ENCODE data around the gene ZFR2.

DNA sequence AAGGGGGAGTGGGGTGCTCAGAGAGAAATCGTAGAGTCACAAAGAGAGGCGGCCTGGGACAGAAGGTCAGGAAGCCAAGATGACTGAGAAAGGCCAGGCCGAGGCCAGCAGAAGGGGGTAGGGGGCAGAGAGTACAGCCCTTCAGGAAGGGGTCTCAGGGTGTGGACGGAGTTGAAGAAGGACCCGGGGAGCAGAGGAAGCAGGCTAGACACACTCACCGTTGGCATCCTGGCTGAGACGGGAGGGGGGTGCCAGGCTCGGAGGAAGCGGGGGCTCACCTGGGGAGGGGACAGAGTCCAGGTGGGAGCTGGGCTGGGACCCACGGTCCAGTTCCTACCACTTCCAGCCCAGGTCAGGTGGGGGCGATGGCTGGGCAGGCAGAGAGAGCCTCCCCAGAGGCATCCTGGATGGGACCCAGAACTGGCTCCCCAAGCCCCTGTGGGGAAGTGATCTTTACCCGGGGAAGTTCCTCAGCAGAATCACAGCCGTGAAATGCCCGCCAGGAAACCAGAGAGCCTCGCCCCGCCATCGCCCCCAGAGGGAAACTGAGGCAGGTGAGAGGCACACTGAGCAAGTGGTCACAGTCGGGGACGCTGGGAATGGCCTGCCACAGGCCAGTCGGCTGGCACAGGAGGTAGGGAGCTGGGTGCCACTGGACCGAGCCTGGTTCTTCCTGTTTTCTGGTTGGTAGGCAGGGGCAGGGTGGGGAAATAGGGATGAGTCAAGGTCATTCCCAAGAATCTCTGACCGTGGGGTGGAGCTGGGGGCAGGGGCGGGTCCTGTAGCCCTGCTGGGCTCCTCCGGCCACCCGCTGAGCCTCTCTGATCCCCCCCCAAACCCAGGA, 84.0 kb downstream of the ZFR2 start:
- TF ChIP-seq EZH2 (IDR thresholded peaks at IDR 0.05; ENCODE audit: insufficient read depth, poor library complexity, severe bottlenecking) (no peak), EZH2phosphoT487 (IDR thresholded peaks at IDR 0.05; ENCODE audit: insufficient read depth, low read depth) (no peak)

Measured in GM23248 (cell line).